HG03439 (cell line): ENCODE measurements around the gene TEX10.

Experiments
- ATAC-seq: cut with Tn5 transposase; IDR thresholded peaks from one replicate; pipeline ENCODE4 v1.9.1; 2021; ENCODE audit warnings: mild to moderate bottlenecking, moderate library complexity; ENCODE audit not compliant: unreplicated experiment

Gene TEX10

GRCh38 chr9:100285601-100286000, 67.1 kb downstream of the TEX10 start:
- ATAC-seq, result no peak

- no peak for ATAC-seq
Observed at GRCh38 chr9:100285080-100285479, 67.7 kb downstream of the TEX10 start.

- no peak for ATAC-seq
Observed at GRCh38 chr9:100284247-100284646, 68.5 kb downstream of the TEX10 start.

GRCh38 chr9:100282388-100282719, 70.4 kb downstream of the TEX10 start:
- ATAC-seq, result no peak

GRCh38 chr9:100281676-100282387, 70.9 kb downstream of the TEX10 start:
- no peak for ATAC-seq

GRCh38 chr9:100281066-100281465, 71.7 kb downstream of the TEX10 start:
- no peak for ATAC-seq

GRCh38 chr9:100277166-100277979, 75.4 kb downstream of the TEX10 start:
- no peak for ATAC-seq

- ATAC-seq, result no peak
Observed at GRCh38 chr9:100269656-100270055, 83.1 kb downstream of the TEX10 start.

- no peak for ATAC-seq
Observed at GRCh38 chr9:100268271-100268670, 84.5 kb downstream of the TEX10 start.

GRCh38 chr9:100267211-100267610, 85.5 kb downstream of the TEX10 start:
- ATAC-seq, result no peak
